B cell (primary cell): ENCODE data around the gene KCNJ12.

Experiments used
- CTCF ChIP-seq: fragments of 200-600 bp; IDR thresholded peaks from one replicate; pipeline ENCODE4 v1.8.0; 2022; ENCODE audit warnings: antibody characterized with exemption, mild to moderate bottlenecking
- EZH2 ChIP-seq: IDR thresholded peaks from 2 replicates; pipeline ENCODE4 v1.6.1; 2012; ENCODE audit warnings: borderline replicate concordance, low read depth, mild to moderate bottlenecking, moderate library complexity, low read length; ENCODE audit not compliant: insufficient read depth, poor library complexity, severe bottlenecking

DNA sequence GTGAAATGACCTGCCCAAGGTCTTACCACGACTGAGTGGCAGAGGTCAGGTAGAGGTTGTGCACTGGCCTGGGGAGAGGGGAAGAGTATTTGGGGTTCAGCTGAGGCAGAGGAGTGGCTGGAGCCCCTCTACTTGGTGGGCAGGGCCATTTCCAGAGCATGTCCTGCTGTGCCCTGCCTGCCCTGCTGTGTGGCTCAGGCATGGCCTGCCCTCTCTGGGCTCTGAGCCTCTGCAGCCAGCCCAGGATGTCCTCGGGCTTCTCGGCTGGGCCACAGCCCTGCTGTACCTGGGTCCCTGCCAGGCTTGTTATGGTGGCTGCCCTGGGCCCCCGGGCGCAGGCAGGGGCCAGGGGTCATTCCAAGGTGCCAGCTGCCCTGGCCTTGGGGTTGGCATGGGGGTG is 19.6 kb downstream of the KCNJ12 start:
- TF ChIP-seq CTCF = no peak
- TF ChIP-seq EZH2 = no peak
